Parathyroid adenoma (tissue), 2 donors: Measurements from ENCODE around the gene PDZRN3.

Source experiments
- H2AFZ ChIP-seq: fragments of 300-600 bp; sonication (generic); one replicate; pipeline ENCODE4 v1.7.0; 2017; ENCODE audit warnings: antibody characterized with exemption, mild to moderate bottlenecking
- H3K27ac ChIP-seq: fragments of 300-600 bp; sonication (generic); one replicate; pipeline ENCODE4 v1.7.0; 2017
- H3K27me3 ChIP-seq: fragments of 300-600 bp; sonication (generic); one replicate; pipeline ENCODE4 v1.7.0; 2017; ENCODE audit warnings: low read length; ENCODE audit not compliant: control insufficient read depth, insufficient read depth
- H3K36me3 ChIP-seq: fragments of 300-600 bp; sonication (generic); one replicate; pipeline ENCODE4 v1.7.0; 2017; ENCODE audit warnings: low read length; ENCODE audit not compliant: control insufficient read depth, insufficient read depth
- H3K4me1 ChIP-seq: fragments of 300-600 bp; sonication (generic); one replicate; pipeline ENCODE4 v1.7.0; 2017; ENCODE audit warnings: control low read depth
- H3K4me2 ChIP-seq: fragments of 300-600 bp; sonication (generic); one replicate; pipeline ENCODE4 v1.7.0; 2017; ENCODE audit warnings: low read length
- H3K4me3 ChIP-seq: fragments of 300-600 bp; sonication (generic); one replicate; pipeline ENCODE4 v1.7.0; 2017; ENCODE audit warnings: low read depth, low read length
- H3K79me2 ChIP-seq: fragments of 300-600 bp; sonication (generic); one replicate; pipeline ENCODE4 v1.7.0; 2017; ENCODE audit warnings: control low read depth
- H3K9ac ChIP-seq: fragments of 300-600 bp; sonication (generic); one replicate; pipeline ENCODE4 v1.7.0; 2017; ENCODE audit warnings: mild to moderate bottlenecking
- H3K9me3 ChIP-seq: fragments of 300-600 bp; sonication (generic); one replicate; pipeline ENCODE4 v1.7.0; 2017; ENCODE audit warnings: low read length; ENCODE audit not compliant: control insufficient read depth
- TF ChIP-seq, protein P1 (sequence below): fragments of 300-600 bp; sonication (generic); IDR thresholded peaks from one replicate; pipeline ENCODE4 v1.7.0; 2017; ENCODE audit warnings: antibody characterized with exemption, mild to moderate bottlenecking
- donor health status: primary hyperparathyroidism.

The PDZRN3 gene

GRCh38 chr3:73492186-73492585, 132.6 kb downstream of the PDZRN3 start:
- H3K4me1 ChIP-seq, result no peaks in the 10 kb centered on the region
- no peaks in the 10 kb centered on the region for H3K79me2 ChIP-seq
- no peak overlapping the region for H2AFZ ChIP-seq
- no peaks in the 10 kb centered on the region for H3K36me3 ChIP-seq
- no peaks in the 10 kb centered on the region for H3K9me3 ChIP-seq
- H3K4me3 ChIP-seq, result no peak overlapping the region
- no peak overlapping the region for H3K4me2 ChIP-seq
- H3K27me3 ChIP-seq, result no peaks in the 10 kb centered on the region
- H3K9ac ChIP-seq, result no peak overlapping the region
- TF ChIP-seq, protein P1, sequence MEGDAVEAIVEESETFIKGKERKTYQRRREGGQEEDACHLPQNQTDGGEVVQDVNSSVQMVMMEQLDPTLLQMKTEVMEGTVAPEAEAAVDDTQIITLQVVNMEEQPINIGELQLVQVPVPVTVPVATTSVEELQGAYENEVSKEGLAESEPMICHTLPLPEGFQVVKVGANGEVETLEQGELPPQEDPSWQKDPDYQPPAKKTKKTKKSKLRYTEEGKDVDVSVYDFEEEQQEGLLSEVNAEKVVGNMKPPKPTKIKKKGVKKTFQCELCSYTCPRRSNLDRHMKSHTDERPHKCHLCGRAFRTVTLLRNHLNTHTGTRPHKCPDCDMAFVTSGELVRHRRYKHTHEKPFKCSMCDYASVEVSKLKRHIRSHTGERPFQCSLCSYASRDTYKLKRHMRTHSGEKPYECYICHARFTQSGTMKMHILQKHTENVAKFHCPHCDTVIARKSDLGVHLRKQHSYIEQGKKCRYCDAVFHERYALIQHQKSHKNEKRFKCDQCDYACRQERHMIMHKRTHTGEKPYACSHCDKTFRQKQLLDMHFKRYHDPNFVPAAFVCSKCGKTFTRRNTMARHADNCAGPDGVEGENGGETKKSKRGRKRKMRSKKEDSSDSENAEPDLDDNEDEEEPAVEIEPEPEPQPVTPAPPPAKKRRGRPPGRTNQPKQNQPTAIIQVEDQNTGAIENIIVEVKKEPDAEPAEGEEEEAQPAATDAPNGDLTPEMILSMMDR, result no peak
- H3K27ac ChIP-seq, result no peak overlapping the region

DNA sequence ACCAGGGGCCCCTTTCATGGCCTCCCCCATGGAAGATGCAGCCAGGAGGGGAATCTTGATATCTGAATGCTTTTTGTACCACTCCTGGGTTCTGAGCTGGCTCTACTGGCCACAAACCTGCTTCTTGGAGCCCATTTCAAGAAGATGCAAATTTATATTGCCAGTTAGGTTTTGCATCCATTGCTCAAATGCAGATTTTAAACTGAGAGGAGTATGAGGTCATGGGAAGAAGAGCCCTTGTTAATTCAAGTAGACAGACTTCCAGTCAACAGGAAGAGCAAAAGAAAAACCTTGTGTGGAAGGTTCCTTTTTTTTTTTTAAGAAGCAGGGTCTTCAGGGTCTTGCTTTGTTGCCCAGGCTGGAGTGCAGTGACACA, 133.5 kb downstream of the PDZRN3 start:
- no peaks in the 10 kb centered on the region for H3K27me3 ChIP-seq
- H3K27ac ChIP-seq, result no peak overlapping the region
- H3K4me2 ChIP-seq, result no peak overlapping the region
- H3K9ac ChIP-seq, result no peak overlapping the region
- no peaks in the 10 kb centered on the region for H3K9me3 ChIP-seq
- H3K4me1 ChIP-seq, result no peaks in the 10 kb centered on the region
- H2AFZ ChIP-seq, result no peak overlapping the region
- no peak overlapping the region for H3K4me3 ChIP-seq
- TF ChIP-seq, protein P1, result no peak
- no peaks in the 10 kb centered on the region for H3K79me2 ChIP-seq
- H3K36me3 ChIP-seq, result no peaks in the 10 kb centered on the region

DNA sequence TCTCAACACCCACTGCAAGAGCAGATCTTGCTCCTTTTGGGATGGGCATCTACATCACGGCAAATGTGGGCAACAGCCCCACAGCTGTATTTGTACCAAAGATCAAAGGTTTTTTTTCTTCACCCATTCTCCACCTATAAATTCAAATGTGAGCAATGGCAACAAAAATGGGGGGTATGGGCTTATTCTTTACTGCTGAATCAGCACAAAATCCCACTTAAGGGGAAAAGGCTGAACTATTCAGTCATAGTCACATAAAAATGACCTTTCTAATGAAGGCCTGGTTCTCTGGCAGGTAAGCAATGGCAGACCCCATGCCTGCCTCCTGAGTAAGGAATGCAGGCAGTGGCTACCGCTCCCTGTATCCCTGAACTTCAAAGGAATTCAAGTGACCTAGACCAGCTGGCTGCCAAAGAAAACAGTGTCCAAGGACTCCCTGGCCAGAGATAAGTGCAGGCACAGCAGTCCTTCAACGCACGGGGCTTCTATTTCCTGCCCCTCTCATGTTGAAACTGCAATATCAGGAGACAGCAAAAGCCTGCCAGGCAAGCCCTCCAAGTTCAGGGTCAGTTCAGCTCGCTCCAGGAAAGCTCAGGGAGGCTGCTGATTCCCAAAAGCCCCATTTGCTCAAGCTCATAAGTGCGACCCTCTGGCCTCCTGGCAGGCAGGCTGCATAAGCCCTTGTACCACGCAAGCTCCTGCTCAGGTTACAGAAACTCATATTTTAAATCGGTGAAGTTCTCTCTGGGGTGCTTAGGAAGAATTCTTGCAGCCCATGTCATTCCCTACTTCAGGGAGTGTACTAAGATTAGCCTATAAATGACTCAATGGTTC, 134.1 kb downstream of the PDZRN3 start:
- no peaks in the 10 kb centered on the region for H3K36me3 ChIP-seq
- no peak overlapping the region for H3K4me2 ChIP-seq
- H3K79me2 ChIP-seq, result no peaks in the 10 kb centered on the region
- H3K4me3 ChIP-seq, result no peak overlapping the region
- TF ChIP-seq, protein P1, result no peak
- H3K9ac ChIP-seq, result no peak overlapping the region
- H3K27ac ChIP-seq, result no peak overlapping the region
- no peaks in the 10 kb centered on the region for H3K9me3 ChIP-seq
- no peaks in the 10 kb centered on the region for H3K27me3 ChIP-seq
- H2AFZ ChIP-seq, result no peak overlapping the region
- H3K4me1 ChIP-seq, result no peaks in the 10 kb centered on the region

DNA sequence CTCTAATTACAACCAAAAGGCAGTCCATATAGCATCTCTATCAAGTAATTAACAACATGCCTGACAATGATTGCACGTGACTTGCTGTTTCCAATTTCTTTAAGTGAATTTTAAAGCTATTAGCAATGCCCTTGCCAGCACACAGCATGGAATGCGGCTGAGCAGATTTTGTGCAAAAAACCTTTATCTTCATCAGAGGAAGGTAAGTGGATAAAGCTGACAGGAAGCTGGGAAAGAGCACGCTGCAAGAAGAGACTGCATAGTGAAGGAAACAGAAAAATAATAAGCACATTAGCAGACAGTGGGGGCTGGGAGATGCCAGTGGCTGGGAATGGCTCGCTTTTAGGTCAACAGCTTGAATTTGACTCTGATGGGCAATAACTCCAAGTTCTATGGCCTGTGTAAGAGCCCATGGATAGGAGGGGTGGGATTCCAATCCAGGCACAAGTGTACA, 138.8 kb downstream of the PDZRN3 start:
- Histone ChIP-seq H3K79me2 (no peaks in the 10 kb centered on the region), H3K4me1 (no peaks in the 10 kb centered on the region), H3K27ac (no peak overlapping the region), H3K4me3 (no peak overlapping the region), H3K9ac (no peak overlapping the region), H3K9me3 (no peaks in the 10 kb centered on the region), H2AFZ (no peak overlapping the region), H3K27me3 (no peaks in the 10 kb centered on the region), H3K4me2 (no peak overlapping the region), H3K36me3 (no peaks in the 10 kb centered on the region)
- TF ChIP-seq, protein P1, result no peak
